H1 (cell line): ENCODE measurements around the gene SLC35E4. TPM values are rescaled to one million over a fixed set of nuclear protein-coding genes. Genes with fewer than 3 reads are reported as not detected.
A peak's percentile ranks its signal among the peaks of the same experiment; 100 is the strongest.

Source experiments
- CTCF ChIA-PET: fragments of 300-600 bp; sonication (Branson Sonifier 250); formaldehyde crosslinking; loops from one replicate; lab custom pipeline; 2021; ENCODE audit not compliant: partially characterized antibody; lab: Charles Lee
- POLR2A ChIA-PET: fragments of 300-600 bp; sonication (Branson Sonifier 250); formaldehyde crosslinking; loops from one replicate; lab custom pipeline; 2021; ENCODE audit warnings: inconsistent platforms; ENCODE audit not compliant: partially characterized antibody; lab: Charles Lee
- DNase-seq, 2 experiments: peaks; one replicate each; pipeline versions ENCODE4 v3.0.0 to v3.0.0-alpha.2; 2010 to 2022; ENCODE audit warnings: low spot score in 2 of 2, low read depth in 1 of 2, mixed read lengths in 1 of 2
- FAIRE-seq: peaks from 2 replicates; lab custom pipeline; 2011; peaks lifted over from hg19 to GRCh38; lab: Jason Lieb, UNC
- H2AFZ ChIP-seq: 2 replicates; pipeline ENCODE4 v1.8.1; 2012; ENCODE audit warnings: low read length, inconsistent platforms
- H2AK5ac ChIP-seq: 2 replicates; pipeline ENCODE4 v1.6.1; 2013; ENCODE audit warnings: low read depth, low read length
- H2BK120ac ChIP-seq: replicated peaks from 2 replicates; pipeline ENCODE3; 2013; ENCODE audit warnings: low read depth, low read length, inconsistent platforms
- H2BK12ac ChIP-seq: 2 replicates; pipeline ENCODE4 v1.6.1; 2013; ENCODE audit warnings: low read depth, low read length
- H2BK15ac ChIP-seq: 2 replicates; pipeline ENCODE4 v1.6.1; 2013; ENCODE audit warnings: low read length
- H2BK20ac ChIP-seq: 2 replicates; pipeline ENCODE4 v1.6.1; 2013; ENCODE audit warnings: low read length
- H2BK5ac ChIP-seq: 2 replicates; pipeline ENCODE4 v1.6.1; 2013; ENCODE audit warnings: low read depth, low read length
- H3K14ac ChIP-seq: 2 replicates; pipeline ENCODE4 v1.6.1; 2013; ENCODE audit warnings: inconsistent platforms; ENCODE audit not compliant: insufficient read length
- H3K18ac ChIP-seq: 2 replicates; pipeline ENCODE4 v1.6.1; 2013; ENCODE audit warnings: low read length; ENCODE audit errors: extremely low read depth
- H3K23ac ChIP-seq: 2 replicates; pipeline ENCODE4 v1.6.1; 2013; ENCODE audit warnings: inconsistent platforms; ENCODE audit not compliant: insufficient read length
- H3K23me2 ChIP-seq: 2 replicates; pipeline ENCODE4 v1.6.1; 2013; ENCODE audit warnings: low read depth, low read length
- H3K27ac ChIP-seq: 2 replicates; pipeline ENCODE4 v1.6.1; 2011; ENCODE audit warnings: low read depth, low read length, inconsistent platforms
- H3K27me3 ChIP-seq, 4 experiments: replicated peaks in 1 of 4; 1 replicate in 1 of 4; 2 replicates in 3 of 4; pipeline versions ENCODE4 v1.6.1 to v1.8.1; 2011 to 2013; ENCODE audit warnings: low read length in 3 of 4, mild to moderate bottlenecking in 3 of 4, inconsistent platforms in 2 of 4, mixed read lengths in 2 of 4, moderate library complexity in 1 of 4; ENCODE audit not compliant: control insufficient read depth in 3 of 4, insufficient read depth in 3 of 4; ENCODE audit errors: extremely low read depth in 1 of 4
- H3K36me3 ChIP-seq, 4 experiments: 2 replicates each; pipeline versions ENCODE4 v1.6.1 to v1.8.1; 2011 to 2013; ENCODE audit warnings: mild to moderate bottlenecking in 4 of 4, low read length in 3 of 4, moderate library complexity in 2 of 4, control low read depth in 1 of 4, inconsistent platforms in 1 of 4; ENCODE audit not compliant: insufficient read depth in 4 of 4, control insufficient read depth in 2 of 4
- H3K4ac ChIP-seq: replicated peaks from 2 replicates; pipeline ENCODE3; 2013; ENCODE audit warnings: low read length, low read depth, mixed read lengths, inconsistent platforms; ENCODE audit not compliant: insufficient read length
- H3K4me1 ChIP-seq, 4 experiments: replicated peaks in 1 of 4; 1 replicate in 1 of 4; 2 replicates in 3 of 4; pipeline versions ENCODE4 v1.6.1 to v1.8.1; 2011 to 2013; ENCODE audit warnings: low read length in 3 of 4, inconsistent platforms in 2 of 4, mixed read lengths in 1 of 4; ENCODE audit not compliant: insufficient read depth in 4 of 4, control insufficient read depth in 3 of 4
- H3K4me2 ChIP-seq, 2 experiments: 2 replicates each; pipeline versions ENCODE4 v1.6.1 to v1.8.1; 2011 to 2013; ENCODE audit warnings: low read depth in 2 of 2, low read length in 2 of 2, control low read depth in 1 of 2, inconsistent platforms in 1 of 2, mild to moderate bottlenecking in 1 of 2; ENCODE audit not compliant: insufficient read depth in 1 of 2
- H3K4me3 ChIP-seq, 4 experiments: fragments of 200-600, 300-600 bp in 1 of 4; sonication (generic), shearing (Covaris generic), sonication (Bioruptor Twin) in 1 of 4; 2 replicates each; pipeline versions ENCODE4 v1.5.1 to v1.8.1; 2011 to 2016; ENCODE audit warnings: low read length in 4 of 4, low read depth in 3 of 4, control low read depth in 2 of 4, inconsistent platforms in 2 of 4, mild to moderate bottlenecking in 2 of 4, mixed read lengths in 1 of 4, moderate library complexity in 1 of 4; ENCODE audit not compliant: insufficient read depth in 2 of 4; ENCODE audit errors: extremely low read depth in 1 of 4
- H3K56ac ChIP-seq: replicated peaks from 2 replicates; pipeline ENCODE3; 2013; ENCODE audit warnings: low read depth, mild to moderate bottlenecking, mixed read lengths, low read length, inconsistent platforms; ENCODE audit not compliant: insufficient read length
- H3K79me1 ChIP-seq: 2 replicates; pipeline ENCODE4 v1.6.1; 2013; ENCODE audit warnings: low read depth, low read length, control low read depth
- H3K79me2 ChIP-seq, 2 experiments: 2 replicates each; pipeline versions ENCODE4 v1.6.1 to v1.8.1; 2012 to 2013; ENCODE audit warnings: low read length in 2 of 2, mild to moderate bottlenecking in 2 of 2, inconsistent platforms in 1 of 2; ENCODE audit not compliant: insufficient read depth in 2 of 2, control insufficient read depth in 1 of 2
- H3K9ac ChIP-seq, 4 experiments: replicated peaks in 1 of 4; 1 replicate in 1 of 4; 2 replicates in 3 of 4; pipeline versions ENCODE4 v1.6.1 to v1.8.1; 2011 to 2013; ENCODE audit warnings: low read depth in 3 of 4, low read length in 3 of 4, control low read depth in 2 of 4, mild to moderate bottlenecking in 2 of 4, moderate library complexity in 2 of 4, inconsistent platforms in 1 of 4; ENCODE audit errors: extremely low read depth in 1 of 4
- H3K9me3 ChIP-seq, 2 experiments: 2 replicates each; pipeline versions ENCODE4 v1.6.1 to v1.8.1; 2012 to 2013; ENCODE audit warnings: mild to moderate bottlenecking in 2 of 2, moderate library complexity in 2 of 2, control low read depth in 1 of 2, inconsistent platforms in 1 of 2, low read depth in 1 of 2, low read length in 1 of 2, mixed read lengths in 1 of 2; ENCODE audit not compliant: insufficient read depth in 2 of 2
- H4K20me1 ChIP-seq, 2 experiments: replicated peaks in 1 of 2; 2 replicates each; pipeline versions ENCODE3 to v1.8.1; 2011 to 2013; ENCODE audit warnings: inconsistent platforms in 2 of 2, low read length in 2 of 2, mild to moderate bottlenecking in 1 of 2; ENCODE audit not compliant: insufficient read depth in 2 of 2, control insufficient read depth in 1 of 2
- H4K5ac ChIP-seq: 2 replicates; pipeline ENCODE4 v1.6.1; 2013; ENCODE audit warnings: low read length, low read depth, mixed read lengths, inconsistent platforms; ENCODE audit not compliant: insufficient read length
- H4K8ac ChIP-seq: 2 replicates; pipeline ENCODE4 v1.8.0; 2013; ENCODE audit warnings: mild to moderate bottlenecking, moderate library complexity, low read length, inconsistent platforms; ENCODE audit not compliant: insufficient read depth; ENCODE audit errors: extremely low read depth
- H4K91ac ChIP-seq: replicated peaks from 2 replicates; pipeline ENCODE3; 2013; ENCODE audit warnings: low read length, mixed read lengths, inconsistent platforms; ENCODE audit not compliant: insufficient read length
- EGR1 ChIP-seq: IDR thresholded peaks from 2 replicates; pipeline ENCODE4 v1.6.1; 2011; ENCODE audit warnings: low read depth, low read length, borderline replicate concordance
- EZH2 ChIP-seq: fragments of 200-600 bp; sonication (generic); IDR thresholded peaks from 2 replicates; pipeline ENCODE4 v1.7.1; 2012; ENCODE audit warnings: low read depth, mild to moderate bottlenecking, moderate library complexity, low read length, inconsistent platforms; ENCODE audit not compliant: severe bottlenecking
- GABPA ChIP-seq: IDR thresholded peaks from 2 replicates; pipeline ENCODE4 v1.6.1; 2011; ENCODE audit warnings: mild to moderate bottlenecking, low read length, moderate library complexity, borderline replicate concordance; ENCODE audit not compliant: insufficient read depth
- SP1 ChIP-seq: IDR thresholded peaks from 2 replicates; pipeline ENCODE4 v1.6.1; 2011; ENCODE audit warnings: low read depth, low read length
- SRF ChIP-seq: IDR thresholded peaks from 2 replicates; pipeline ENCODE4 v1.6.1; 2011; ENCODE audit warnings: mild to moderate bottlenecking, low read depth, low read length, moderate library complexity
- TBP ChIP-seq: IDR thresholded peaks from 2 replicates; pipeline ENCODE4 v1.6.1; 2011; ENCODE audit warnings: low read depth, low read length, improper control_type of control experiment
- TEAD4 ChIP-seq: IDR thresholded peaks from 2 replicates; pipeline ENCODE4 v1.6.1; 2012; ENCODE audit warnings: low read depth, low read length, inconsistent platforms, mixed read lengths
- WGBS, 2 experiments: shearing (Covaris generic) in 1 of 2; methylation state at CpG; one replicate each; pipeline versions ENCODE4 v1.1.6 to v1.1.7; 2013 to 2015; ENCODE audit warnings: low lambda C conversion rate in 2 of 2, mixed read lengths in 2 of 2, inconsistent platforms in 1 of 2, low coverage in 1 of 2, missing lambda C conversion rate in 1 of 2; ENCODE audit not compliant: insufficient replicate concordance in 2 of 2, insufficient coverage in 1 of 2, insufficient read length in 1 of 2; ENCODE audit errors: extremely low coverage in 1 of 2, missing lambda C conversion rate in 1 of 2; 5-methylcytosine and 5-hydroxymethylcytosine counted together
- polyA plus RNA-seq, 7 experiments: library from polyadenylated mRNA; depleted of rRNA in 3 of 7; stranded (reverse) in 5 of 7; unstranded in 2 of 7; fragments of >200 nt in 5 of 7; fragments of 200-250 nt in 2 of 7; gene quantifications; 1 replicate in 5 of 7; 2 replicates in 1 of 7; 4 replicates in 1 of 7; pipeline versions ENCODE4 v1.2.1 to v1.2.3, GENCODE V29; 2011 to 2013; ENCODE audit warnings: missing spikeins in 2 of 7, mixed read lengths in 2 of 7
- total RNA-seq: library from RNA; stranded (reverse); fragmentation: NEBNext Ultra II Directional; extraction: Animal tissue kit (Norgen Biotek cat#: 25700); gene quantifications from 2 replicates; pipeline ENCODE4 v1.2.1, GENCODE V29; 2021

The SLC35E4 gene
- total and polyA plus RNA-seq, 2 of the 8 experiments (the other 6 are each of a cell fraction or from before 2014, with no cell fraction given): 5.1 to 5.6 TPM

DNA sequence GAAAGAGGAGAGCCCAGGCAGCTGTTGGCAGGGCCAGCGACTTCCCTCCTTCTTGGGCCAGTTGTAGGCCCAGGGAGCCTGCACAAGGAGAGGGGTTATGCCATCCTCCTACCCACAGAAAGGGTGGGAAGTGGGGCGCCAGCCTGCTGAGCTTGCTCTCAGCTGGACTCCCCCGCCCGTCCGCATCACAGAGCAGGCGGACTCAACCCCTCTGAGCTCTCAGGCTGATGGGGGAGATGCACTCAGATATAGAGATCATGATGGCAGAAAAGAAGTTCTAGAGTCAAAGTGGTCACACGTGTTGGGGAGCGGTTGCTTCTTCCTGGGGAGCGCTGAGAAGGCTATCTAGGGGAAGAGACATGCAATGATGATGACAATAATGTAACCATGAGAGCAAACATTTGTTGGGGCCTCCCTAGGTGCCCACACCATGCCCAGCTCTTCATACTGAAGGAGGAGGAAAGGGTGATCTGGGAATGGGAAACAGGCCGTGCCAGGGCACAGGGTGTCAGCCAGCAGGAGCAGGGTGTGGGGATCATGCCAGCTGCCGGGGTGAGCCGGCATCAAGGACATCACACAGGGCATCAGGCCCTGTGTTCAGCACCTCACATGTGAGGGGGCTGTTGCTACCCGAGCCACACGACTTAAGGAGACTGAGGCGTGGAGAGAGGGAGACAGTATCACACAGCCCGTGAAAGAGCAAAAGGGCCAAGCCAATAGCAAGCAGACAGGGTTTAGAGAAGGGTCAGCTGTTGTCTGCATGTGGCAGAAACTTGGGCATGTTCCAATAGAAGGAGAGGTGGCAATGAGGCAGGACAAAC lies 7.7 kb downstream of the SLC35E4 start:
- Histone ChIP-seq H3K4ac (no peak overlapping the region), H3K27ac (no peak overlapping the region), H2BK120ac (no peak overlapping the region), H4K5ac (no peak overlapping the region), H2AK5ac (no peak overlapping the region), H3K56ac (no peak overlapping the region), H4K8ac (peak overlapping the region; percentile 84; the same call in 1 of the 2 replicates), H3K4me1 (no peaks in the 10 kb centered on the region), H3K23me2 (no peaks in the 10 kb centered on the region), H3K14ac (no peak overlapping the region), H3K36me3 (no peaks in the 10 kb centered on the region), H3K4me2 (no peak overlapping the region), H3K4me3 (no peak overlapping the region), H3K9ac (no peak overlapping the region), H3K79me1 (0 out of 2 replicates have a peak, but pooled peaks cover 2% of the 10 kb centered on the region), H3K9me3 (no peaks in the 10 kb centered on the region), H2BK15ac (no peak overlapping the region), H2BK12ac (no peak overlapping the region), H2BK5ac (no peak overlapping the region), H4K20me1 (peaks cover 0 to 4% of the 10 kb centered on the region in 2 experiments), H3K18ac (no peak overlapping the region), H3K27me3 (no peaks in the 10 kb centered on the region), H2BK20ac (no peak overlapping the region), H4K91ac (peak overlapping the region; percentile 35), H3K79me2 (no peaks in the 10 kb centered on the region), H2AFZ (no peak overlapping the region), H3K23ac (no peak overlapping the region)
- TF ChIP-seq SP1 (no peak), SRF (no peak), TEAD4 (no peak), GABPA (no peak), TBP (no peak), EZH2 (no peak), EGR1 (no peak)
- ChIA-PET CTCF (interaction anchor here (0.7 to 10.5 kb wide), 5 partner anchors 9 to 289 kb away, joined by 3 to 74 read pairs (median 10); partner anchors contain the start of gene SLC35E4), POLR2A (interaction anchor here (0.9 to 1.7 kb wide), 2 partner anchors 8 to 48 kb away, joined by 3 to 4 read pairs; no protein-coding TSS in a partner anchor)
- FAIRE-seq (no peak), DNase-seq (no peak)
- WGBS, 2 experiments: 90% methylated on average over 15 of the region's 16 CpGs; no CpG with 5 or more reads in 1 of the 2 experiments
